ENCODE measurements around the gene ASCC1.

ASCC1 gene, protein sequence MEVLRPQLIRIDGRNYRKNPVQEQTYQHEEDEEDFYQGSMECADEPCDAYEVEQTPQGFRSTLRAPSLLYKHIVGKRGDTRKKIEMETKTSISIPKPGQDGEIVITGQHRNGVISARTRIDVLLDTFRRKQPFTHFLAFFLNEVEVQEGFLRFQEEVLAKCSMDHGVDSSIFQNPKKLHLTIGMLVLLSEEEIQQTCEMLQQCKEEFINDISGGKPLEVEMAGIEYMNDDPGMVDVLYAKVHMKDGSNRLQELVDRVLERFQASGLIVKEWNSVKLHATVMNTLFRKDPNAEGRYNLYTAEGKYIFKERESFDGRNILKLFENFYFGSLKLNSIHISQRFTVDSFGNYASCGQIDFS

DNA sequence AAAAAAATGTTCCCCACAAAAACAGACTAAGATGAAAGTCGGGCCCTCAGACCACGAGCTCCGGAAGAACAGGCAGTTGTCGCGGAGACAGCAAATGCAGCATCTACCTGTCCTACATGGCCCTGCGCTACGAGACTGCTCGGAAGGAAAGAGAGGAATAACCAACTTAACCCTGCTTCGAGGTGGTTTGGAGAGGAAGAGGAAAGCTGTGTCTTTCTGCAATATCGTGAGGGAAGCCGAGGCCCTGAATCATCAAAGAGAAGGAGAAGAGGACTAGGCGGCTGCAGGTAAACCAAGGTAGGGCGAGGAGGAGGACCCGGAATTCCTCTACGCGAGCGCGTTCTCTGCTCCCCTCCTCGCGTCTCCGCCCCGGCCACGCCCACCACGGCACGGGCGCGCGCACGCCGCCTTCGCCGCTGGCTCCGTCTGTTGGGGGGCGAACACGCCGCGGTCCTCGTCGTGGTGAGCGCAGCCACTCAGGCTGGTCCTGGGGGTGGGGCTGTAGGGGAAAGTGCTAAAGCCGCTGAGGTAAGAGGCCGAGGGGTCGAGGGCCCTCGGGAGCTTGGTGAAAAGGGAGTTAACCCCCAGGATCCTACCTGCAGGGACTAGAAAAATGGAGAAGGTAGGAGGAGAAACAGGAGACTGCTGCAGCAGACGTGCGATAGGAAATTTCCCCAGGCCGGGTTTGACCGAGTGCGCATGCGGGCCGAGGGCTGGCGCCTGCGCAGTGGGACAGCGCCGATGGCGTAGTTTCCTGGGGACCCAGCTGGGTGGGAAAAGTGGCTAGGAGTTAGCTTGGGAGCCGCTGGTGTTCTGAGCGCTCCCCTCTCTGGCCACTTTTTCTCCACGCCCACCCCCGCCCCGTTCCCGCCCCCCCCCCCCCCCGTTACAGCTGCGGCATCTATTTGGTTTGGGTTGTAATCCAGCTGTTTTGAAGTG is at the start of gene ASCC1, which contains the start of gene ANAPC16:
Gene ASCC1 (minus strand): TSS at position 666 of the 939 bp plus-strand sequence. CDS start 2,978 bp downstream, outside the sequence.
Gene ANAPC16 (plus strand): TSS at position 402 of the 939 bp plus-strand sequence. CDS start 7,903 bp downstream, outside the sequence.
- DNase-seq (ENCODE audit: low read depth in 2 of 2): peak; percentile 89 to 91

DNA sequence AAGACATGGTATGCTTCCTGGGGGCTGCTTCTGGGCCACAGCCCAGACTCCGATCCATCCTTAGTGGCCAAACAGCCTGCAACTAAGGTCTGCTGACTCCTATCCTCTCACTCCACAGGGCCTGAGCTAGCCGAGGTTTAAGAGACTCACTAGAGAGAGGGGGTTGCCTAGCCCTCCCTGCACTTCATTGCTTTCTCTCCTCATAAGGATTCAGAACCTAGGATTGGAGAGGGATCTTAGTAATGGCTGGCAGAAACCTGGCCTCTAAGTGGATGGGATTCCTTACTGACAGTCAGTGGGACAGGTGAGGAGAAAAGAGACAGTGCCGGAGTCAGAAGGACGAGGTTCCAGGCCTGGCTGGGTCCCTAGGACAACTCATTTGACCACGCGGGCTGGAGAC is 49.4 kb upstream of the ASCC1 start:
- no peak for DNase-seq (ENCODE audit: low read depth in 2 of 2)

DNA sequence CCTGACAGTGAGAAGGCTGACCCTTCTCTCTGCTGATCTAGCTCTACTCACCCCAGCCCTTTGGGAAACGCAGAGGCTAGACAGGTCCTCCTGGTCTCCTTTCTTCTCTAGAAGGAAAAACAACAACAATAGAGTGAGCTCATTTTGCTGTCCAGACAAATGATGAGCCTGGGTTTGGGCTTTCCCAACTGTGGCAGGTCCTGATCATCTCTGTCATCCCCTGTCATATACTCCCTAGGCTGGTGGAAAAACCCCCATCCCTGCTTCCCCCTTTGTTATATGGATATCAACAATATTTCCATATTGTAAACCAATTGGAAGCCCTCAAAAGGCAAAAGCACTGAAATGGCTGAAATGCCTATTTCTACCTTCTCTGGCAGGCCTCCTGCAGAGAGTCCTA is 48.5 kb upstream of the ASCC1 start:
- DNase-seq (ENCODE audit: low read depth in 2 of 2): no peak

DNA sequence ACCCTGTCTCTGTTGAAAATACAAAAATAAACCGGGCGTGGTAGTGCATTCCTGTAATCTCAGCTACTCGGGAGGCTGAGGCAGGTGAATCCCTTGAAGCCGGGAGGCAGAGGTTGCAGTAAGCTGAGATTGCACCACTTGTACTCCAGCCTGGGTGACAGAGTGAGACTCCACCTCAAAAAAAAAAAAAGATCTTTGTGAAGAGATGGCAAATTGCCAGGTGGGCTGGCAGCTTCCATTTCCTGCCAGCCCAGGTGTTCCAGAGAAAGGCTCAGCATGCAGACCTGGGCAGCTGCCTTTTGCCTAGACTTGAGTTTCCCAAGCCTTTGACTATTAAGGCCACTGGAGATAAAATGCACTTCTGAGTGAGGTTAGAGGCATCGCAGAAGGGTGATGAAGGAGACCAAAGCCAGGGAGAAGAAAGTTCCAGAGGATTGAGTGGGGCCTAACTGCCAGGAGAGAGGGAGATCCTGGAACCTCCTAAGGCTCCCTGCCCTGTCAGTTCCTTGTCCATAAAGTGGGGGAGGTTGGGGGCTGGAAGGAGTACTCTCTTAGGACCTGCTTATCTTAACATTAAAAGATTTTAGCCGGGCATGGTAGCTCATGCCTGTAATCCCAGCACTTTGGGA is 47.7 kb upstream of the ASCC1 start:
- no peak for DNase-seq (ENCODE audit: low read depth in 2 of 2)

DNA sequence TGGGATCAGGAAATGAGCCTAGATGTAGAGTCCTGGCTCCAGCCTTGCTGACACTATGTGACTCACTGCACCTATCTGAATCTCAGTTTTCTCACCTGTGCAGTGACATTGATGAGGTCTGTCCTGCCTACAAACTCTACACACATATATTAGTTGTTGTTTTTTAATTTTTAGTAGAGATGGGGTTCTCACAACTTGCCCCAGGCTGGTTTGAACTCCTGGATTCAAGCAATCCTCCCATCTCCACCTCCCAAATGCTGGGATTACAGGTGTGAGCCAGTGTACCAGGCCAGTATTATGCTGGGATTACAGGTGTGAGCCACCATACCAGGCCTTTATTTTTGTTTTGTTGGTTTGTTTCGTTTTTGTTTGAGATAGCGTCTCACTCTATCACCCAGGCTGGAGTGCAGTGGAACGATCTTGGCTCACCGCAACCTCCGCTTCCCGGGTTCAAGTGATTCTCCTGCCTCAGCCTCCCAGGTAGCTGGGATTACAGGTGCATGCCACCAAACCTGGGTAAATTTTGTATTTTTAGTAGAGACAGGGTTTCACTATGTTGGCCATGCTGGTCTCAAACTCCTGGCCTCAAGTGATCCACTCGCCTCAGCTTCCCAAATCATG is 45.8 kb upstream of the ASCC1 start:
- no peak for DNase-seq (ENCODE audit: low read depth in 2 of 2)

DNA sequence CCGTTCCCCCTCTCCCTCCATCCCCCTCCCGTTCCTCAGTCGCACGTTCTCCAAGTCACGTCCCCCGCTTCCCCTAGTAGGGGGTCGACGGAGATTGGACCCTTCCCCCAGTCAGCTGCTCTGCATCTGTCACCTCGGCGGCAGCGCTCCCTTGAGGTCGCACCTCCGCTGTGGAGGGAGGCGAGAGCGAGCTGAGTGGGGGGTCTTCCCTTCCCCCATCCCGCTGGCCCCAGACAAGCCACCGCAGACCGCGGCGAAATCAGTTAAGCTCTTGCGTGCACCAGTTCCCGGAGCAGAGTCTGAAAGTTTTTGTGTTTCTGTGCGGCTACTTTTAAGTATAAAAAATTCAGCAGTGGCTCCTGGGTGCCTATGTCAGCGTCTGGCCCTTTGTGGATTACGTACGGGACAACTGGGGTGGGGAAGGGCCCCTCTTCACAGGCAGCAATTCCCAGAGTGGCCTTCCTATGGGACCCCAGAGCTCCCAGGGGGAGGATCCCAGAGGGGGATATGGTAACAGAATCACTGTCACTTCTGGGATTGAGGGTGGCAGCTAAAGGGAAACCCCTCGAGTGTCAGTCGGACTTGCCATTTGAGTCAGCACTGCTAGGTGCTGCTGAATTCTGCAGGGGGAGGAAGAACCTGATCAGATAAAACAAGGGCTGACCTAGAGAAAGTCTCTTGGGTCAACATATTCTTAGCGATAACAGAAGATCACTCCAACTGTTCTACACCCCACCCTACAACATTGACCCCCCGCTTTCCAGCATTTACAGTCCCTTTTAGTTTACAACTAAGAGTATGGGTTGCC is 45.1 kb upstream of the ASCC1 start:
- no peak for DNase-seq (ENCODE audit: low read depth in 2 of 2)

DNA sequence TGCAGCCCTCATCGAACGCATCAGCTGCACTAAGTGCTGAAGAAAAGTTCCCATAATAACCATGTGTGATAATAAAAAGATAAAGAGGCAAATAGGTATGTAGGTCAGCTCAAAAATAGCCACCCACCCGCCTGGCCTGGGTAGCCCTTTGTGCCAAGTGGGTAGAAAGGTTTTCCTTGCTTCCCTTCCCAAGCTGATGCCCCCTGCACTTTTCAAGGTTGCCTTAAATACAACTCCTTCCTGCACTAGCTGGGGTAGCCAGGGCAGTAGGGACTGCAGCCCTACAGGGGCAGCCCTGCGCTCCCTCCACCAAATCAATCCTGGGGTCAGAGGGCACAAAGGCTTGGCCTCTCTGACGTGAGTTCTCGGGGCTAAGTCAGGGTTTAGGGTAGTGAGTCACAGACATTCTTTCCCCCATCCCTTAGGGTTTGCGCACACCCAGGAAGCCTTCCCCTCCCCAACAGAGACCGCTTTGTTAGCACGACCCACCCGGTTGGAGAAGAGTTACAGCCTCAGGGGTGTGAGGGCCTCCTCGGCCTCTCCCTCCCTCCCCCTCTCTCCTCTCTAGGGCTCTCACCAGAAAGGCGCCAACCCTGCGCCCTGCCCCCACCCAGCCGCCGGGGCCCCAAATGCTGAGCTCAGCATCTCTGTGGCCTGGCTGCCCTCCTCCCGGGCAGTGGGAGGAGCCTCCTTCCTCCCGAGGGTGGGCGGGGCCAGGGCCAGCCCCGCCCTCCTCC is 44.3 kb upstream of the ASCC1 start:
- DNase-seq (ENCODE audit: low read depth in 2 of 2): peak; percentile 72 to 87

DNA sequence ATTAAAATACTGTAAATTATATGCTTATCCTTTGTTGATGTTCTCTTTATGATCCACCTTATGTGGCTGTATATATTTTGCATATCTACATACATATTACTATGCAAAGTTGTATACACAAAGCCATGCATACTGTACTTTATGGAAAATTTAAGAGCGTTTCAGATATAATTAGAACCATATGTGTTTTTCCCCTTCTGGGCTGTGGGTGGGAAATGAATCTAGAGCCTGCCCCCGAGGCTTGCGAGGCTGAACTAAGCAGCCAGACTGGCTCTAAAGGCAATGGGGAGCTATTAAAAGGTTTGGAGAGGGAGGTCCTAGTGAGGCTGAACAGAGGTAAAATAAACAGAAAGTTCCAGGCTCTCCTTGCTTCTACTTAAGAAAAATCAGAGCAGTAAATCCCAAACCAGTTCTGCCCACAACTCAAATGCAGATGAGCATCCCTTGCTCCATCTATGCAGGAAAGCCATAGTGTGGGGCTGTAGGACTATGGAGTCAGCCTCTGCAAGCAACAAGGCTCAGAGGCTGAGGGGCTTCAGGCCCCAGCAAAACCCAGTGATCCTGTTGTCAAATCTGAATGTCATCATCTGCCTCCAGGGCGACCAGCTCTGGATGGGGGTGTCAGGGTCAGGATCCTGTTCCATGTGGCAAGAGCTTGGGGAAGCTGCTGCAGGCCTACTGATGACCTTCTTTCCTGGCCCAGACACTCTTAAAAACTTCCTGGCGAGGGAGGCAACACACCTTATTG is 43.6 kb upstream of the ASCC1 start:
- no peak for DNase-seq (ENCODE audit: low read depth in 2 of 2)

DNA sequence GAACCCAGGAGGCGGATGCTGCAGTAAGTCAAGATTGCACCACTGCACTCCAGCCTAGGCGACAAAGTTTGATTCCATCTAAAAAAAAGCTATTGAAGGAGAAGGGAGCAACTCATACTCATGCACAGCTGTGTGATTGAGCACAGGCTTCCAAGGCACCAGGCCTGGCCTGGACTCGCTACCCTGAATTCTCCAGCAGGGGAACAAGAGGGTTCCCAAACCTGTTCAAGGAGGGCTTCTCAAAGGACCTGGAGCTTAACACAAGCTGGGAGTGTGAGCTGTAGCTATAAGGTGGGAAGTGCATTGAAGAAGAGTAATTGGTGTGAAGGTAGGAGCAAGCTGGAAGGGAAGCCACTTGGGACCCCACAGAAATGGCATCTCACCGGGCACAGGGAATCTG is 42.5 kb upstream of the ASCC1 start:
- DNase-seq (ENCODE audit: low read depth in 2 of 2): no peak

DNA sequence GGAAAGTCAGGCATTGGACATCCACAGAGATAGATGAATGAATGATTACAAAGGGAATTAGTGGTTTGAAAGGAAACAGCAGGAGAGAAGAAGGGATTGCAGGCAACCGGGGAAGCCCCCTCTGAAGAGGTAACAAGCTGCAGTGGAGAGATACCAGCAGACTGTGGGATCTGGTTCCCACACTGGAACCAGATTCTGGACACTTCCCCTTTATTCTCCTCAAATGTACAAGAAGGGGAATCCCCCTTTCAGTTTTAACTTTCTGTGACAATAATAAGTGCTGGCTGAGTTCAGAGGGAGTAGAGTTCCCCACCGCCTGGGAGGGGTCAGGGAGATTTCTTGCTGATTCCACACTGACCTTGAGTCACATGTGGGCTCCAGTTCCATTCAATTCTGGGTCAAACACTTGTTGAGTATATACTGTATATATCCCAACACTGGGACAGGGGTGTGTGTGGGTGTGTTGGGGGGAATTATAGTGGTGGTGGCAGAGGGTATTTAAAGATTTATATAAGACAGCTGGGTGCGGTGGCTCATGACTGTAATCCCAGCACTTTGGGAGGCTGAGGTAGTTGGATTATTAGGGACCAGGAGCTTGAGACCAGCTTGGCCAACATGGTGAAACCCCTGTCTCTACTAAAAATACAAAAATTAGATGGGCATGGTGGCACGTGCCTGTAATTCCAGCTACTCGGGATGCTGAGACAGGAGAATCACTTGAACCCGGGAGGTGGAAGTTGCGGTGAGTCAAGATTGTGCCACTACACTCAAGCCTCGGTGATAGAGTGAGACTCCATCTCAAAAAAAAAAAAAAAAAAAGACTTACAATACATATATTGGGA is 41.2 kb upstream of the ASCC1 start:
- no peak for DNase-seq (ENCODE audit: low read depth in 2 of 2)

DNA sequence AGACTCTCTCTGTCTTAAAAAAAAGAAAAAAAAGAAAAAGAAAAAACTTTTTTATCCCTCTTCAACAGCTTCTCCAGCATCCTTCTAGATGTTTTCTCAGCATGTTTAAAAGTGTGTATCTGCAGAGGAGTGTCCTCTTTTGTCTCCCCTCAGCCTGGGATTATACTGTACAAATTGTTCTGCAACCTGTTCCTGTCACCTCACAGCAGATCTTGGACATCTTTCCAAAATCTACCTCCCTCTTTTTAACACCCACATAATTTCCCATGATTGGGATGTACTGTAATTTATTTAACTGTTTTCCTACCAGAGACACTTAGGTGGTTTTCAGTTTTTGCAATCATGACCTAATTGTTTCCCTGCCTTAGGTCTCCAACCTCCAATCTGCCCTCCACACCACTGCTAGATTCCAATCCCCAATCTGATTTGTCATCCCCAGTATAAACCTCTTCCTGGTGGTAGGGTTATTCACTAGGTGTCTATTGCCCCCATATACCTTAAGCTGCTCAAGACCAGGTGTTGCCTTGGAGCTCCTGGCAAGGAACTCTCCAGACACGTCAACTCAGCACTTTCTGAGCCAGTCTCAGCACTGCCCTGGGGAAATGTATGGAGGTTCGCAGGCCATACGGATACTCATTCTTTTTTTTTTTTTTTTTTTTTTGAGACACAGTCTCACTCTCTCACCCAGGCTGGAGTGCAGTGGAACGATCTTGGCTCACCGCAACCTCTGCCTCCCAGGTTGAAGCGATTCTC is 40.1 kb upstream of the ASCC1 start:
- no peak for DNase-seq (ENCODE audit: low read depth in 2 of 2)

DNA sequence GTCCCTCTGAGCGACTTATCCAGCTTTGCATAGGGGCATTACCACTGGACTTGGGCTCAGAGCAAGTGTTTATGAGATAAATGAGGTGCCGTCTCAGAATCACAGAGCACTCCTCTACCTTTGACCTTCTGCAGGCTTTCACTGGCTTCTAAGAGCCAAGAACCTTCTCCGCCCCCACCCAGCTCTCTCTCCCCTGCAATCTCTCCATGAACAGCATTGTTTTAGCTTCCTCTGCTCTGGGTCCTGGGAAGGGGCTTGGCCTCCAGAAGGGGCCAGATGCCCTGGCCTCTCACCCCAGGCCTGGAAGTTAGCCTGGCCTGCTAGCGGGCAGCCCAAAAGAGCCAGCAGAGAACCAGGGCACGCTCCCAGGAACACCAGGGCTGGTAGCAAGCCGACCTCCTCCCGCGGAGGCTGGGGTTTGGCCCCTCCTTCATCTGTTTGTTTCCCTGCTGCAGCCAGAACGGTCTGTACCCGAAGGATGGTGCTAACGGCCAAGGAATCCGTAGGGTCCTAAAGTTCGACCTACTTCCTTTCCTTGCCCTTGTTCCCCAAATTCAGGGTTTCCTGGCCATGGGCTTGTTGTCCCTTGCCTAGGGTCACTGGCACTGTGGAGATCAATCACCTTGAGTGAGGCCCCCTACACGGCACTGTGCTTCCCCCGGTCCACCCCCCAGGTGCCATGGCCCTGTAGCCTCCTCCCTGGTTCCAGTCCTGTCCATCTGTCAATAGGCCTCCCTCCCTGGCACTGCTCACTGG is 38.9 kb upstream of the ASCC1 start:
- no peak for DNase-seq (ENCODE audit: low read depth in 2 of 2)

DNA sequence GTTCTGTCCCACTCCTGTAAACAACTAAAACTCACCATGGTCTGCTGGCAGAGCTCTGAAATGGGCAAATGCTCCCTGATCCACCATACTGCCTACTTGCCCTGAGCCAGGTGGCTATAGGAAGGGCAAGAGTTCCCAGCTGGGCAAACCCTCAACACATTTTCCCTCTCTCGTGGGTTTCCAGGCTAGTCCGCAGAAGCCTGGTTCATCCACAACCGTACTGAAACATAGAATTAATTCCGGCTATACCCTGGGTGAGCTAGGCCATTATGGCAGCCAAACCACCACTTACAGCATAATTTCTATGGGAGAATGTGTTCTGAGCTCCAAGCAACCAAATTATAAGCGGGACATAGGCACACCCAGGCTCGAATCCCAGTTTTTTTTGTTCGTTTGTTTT is 37.5 kb upstream of the ASCC1 start:
- no peak for DNase-seq (ENCODE audit: low read depth in 2 of 2)

DNA sequence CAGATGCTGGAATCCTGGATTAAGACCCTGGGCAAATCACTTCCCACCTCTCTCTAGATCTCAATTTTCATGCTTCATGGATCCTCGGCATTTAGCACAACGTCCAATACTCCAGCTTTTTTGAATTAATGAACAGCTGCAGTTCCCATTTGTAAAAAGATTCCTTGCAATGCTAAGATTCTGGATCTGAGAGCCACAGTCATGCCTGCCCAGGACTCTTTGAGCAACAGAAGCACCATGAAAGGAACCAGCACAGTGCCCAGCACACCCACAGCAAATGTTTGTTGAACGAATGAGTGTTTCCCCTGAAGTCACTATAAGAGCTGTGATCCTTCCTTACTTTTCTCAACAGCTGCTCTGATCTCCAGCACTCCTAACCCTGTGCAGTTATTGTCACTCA is 36.9 kb upstream of the ASCC1 start:
- no peak for DNase-seq (ENCODE audit: low read depth in 2 of 2)

DNA sequence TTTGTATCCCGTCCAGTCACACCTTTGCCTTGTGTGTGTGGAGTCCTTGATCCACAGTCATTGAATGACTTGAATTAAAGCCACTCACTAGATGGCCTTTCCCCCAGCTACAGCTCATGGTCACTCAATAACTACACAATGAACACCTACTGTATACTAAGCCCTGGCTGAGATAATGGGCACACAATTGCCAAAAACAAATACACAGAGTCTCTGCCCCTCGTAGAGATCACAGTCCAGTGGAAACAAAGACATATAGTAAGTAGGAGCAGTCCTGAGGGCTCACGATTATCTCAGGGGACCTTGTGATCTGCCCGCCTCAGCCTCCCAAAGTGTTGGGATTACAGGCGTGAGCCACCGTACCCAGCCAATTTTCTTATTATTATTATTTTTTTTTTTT is 35.6 kb upstream of the ASCC1 start:
- no peak for DNase-seq (ENCODE audit: low read depth in 2 of 2)

DNA sequence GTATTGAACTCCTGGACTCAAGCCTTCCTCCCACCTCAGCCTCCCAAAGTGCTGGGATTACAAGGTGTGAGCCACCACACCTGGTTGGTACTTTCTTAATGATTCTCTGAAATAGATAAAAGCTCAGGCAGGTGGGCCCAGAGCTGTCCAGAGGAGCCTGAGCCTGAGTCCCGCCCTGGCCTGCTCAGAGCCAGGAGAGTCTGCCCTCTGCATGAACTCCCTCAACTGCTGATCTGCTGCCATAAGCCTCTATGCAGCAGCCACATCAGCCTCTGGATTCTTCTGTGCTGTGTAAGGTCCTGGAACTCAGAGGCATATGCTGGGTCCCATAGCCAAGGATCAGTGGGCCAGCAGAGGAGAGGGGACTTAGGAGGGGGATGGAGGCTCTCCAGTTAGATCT is 34.6 kb upstream of the ASCC1 start:
- no peak for DNase-seq (ENCODE audit: low read depth in 2 of 2)

Data from activated CD4-positive, alpha-beta T cell treated with anti-CD3 and anti-CD28 coated beads for 24 hours (primary cell).